ENCODE measurements around the gene ZBTB17. TPM values are rescaled to one million over a fixed set of nuclear protein-coding genes. Genes with fewer than 3 reads are reported as not detected.
A peak's percentile ranks its signal among the peaks of the same experiment; 100 is the strongest.

The ZBTB17 gene
- total and polyA plus RNA-seq, 9 of the 15 experiments (the other 6 are each of a cell fraction or from before 2014, with no cell fraction given), result 1.1 to 53.4 (median 29.6) TPM

- TF ChIP-seq YY1 (IDR thresholded peaks at IDR 0.05; ENCODE audit: borderline replicate concordance in 1 of 3, control insufficient read depth in 1 of 3, extremely low read depth in 1 of 3, insufficient read depth in 3 of 3, insufficient read length in 1 of 3, insufficient replicate concordance in 2 of 3, low read depth in 1 of 3, low read length in 2 of 3) (peak in 2 of 3 experiments; percentile 45 to 64), E2F6 (IDR thresholded peaks at IDR 0.05; ENCODE audit: borderline replicate concordance in 1 of 2, extremely low read depth in 1 of 2, insufficient read depth in 1 of 2, insufficient read length in 1 of 2, low read depth in 1 of 2, low read length in 1 of 2, poor library complexity in 1 of 2, severe bottlenecking in 1 of 2) (peak in 1 of 2 experiments; percentile 59), KAT7 (CRISPR knock-in tag; IDR thresholded peaks at IDR 0.05; ENCODE audit: borderline replicate concordance) (no peak), PTBP1 (IDR thresholded peaks at IDR 0.05; ENCODE audit: low read depth, low read length) (no peak), MECOM (CRISPR knock-in tag; IDR thresholded peaks at IDR 0.05) (no peak), PCBP1 (IDR thresholded peaks at IDR 0.05; ENCODE audit: low read depth, low read length, poor library complexity, severe bottlenecking) (peak; percentile 72), CHD4 (IDR thresholded peaks at IDR 0.05; ENCODE audit: insufficient read depth, insufficient replicate concordance, low read depth, low read length, poor library complexity, severe bottlenecking) (no peak), CTCF (IDR thresholded peaks at IDR 0.05 in 2 of 3, conservative IDR thresholded peaks at IDR 0.05 in 1 of 3; ENCODE audit: insufficient read depth in 2 of 3, low read depth in 1 of 3, low read length in 3 of 3) (peak; percentile 39 to 54 (median 48); a peak in 4 of 6 replicates), SMAD4 (CRISPR knock-in tag; conservative IDR thresholded peaks at IDR 0.05) (0 out of 2 replicates have a peak, but pooled peaks have one; percentile 23), CBFA2T3 (IDR thresholded peaks at IDR 0.05) (peak; percentile 74), L3MBTL2 (IDR thresholded peaks at IDR 0.05) (peak; percentile 34; the same call in 1 of the 2 replicates), ID3 (CRISPR knock-in tag; IDR thresholded peaks at IDR 0.05) (no peak), ID3 (tag; IDR thresholded peaks at IDR 0.05) (0 out of 2 replicates have a peak, but pooled peaks have one; percentile 19), CTCFL (IDR thresholded peaks at IDR 0.05; ENCODE audit: borderline replicate concordance, insufficient read depth, low read depth, low read length, poor library complexity, severe bottlenecking) (peak; percentile 14)
Observed at GRCh38 chr1:16017461-16018303, 41.8 kb upstream of the ZBTB17 start, which contains the start of gene HSPB7 (continued).

All from K562 (cell line).